ENCODE results near the gene TMEM138.

TMEM138 gene

GRCh38 chr11:61411589-61411988 is 49.4 kb downstream of the TMEM138 start:
- DNase-seq (ENCODE audit: low spot score), result no peak
- no peak for TF ChIP-seq CTCF (IDR thresholded peaks at IDR 0.05)
- no peak overlapping the region for H3K27ac ChIP-seq
- H3K4me3 ChIP-seq, result no peak overlapping the region

- TF ChIP-seq CTCF (IDR thresholded peaks at IDR 0.05), result no peak
- no peak overlapping the region for H3K27ac ChIP-seq
- DNase-seq (ENCODE audit: low spot score), result no peak
- no peak overlapping the region for H3K4me3 ChIP-seq
Observed at GRCh38 chr11:61413496-61413895, 51.3 kb downstream of the TMEM138 start.

GRCh38 chr11:61414547-61414946 is 52.4 kb downstream of the TMEM138 start:
- no peak overlapping the region for H3K27ac ChIP-seq
- TF ChIP-seq CTCF (IDR thresholded peaks at IDR 0.05), result no peak
- DNase-seq (ENCODE audit: low spot score), result no peak

GRCh38 chr11:61415381-61415780 is 53.2 kb downstream of the TMEM138 start:
- no peak for TF ChIP-seq CTCF (IDR thresholded peaks at IDR 0.05)

More at GRCh38 chr11:61414547-61414946, 52.4 kb downstream of the TMEM138 start:
- H3K4me3 ChIP-seq, result no peak overlapping the region

GRCh38 chr11:61416941-61417340 is 54.8 kb downstream of the TMEM138 start:
- TF ChIP-seq CTCF (IDR thresholded peaks at IDR 0.05), result no peak
- H3K4me3 ChIP-seq, result no peak overlapping the region
- H3K27ac ChIP-seq, result peak overlapping the region in 1 of 2 donors; percentile 30
- no peak for DNase-seq (ENCODE audit: low spot score)

More at GRCh38 chr11:61415381-61415780, 53.2 kb downstream of the TMEM138 start:
- Histone ChIP-seq H3K4me3 (no peak overlapping the region), H3K27ac (no peak overlapping the region)
- DNase-seq (ENCODE audit: low spot score), result no peak

- TF ChIP-seq CTCF (IDR thresholded peaks at IDR 0.05), result no peak
- no peak overlapping the region for H3K4me3 ChIP-seq
- no peak for DNase-seq (ENCODE audit: low spot score)
- H3K27ac ChIP-seq, result peak overlapping the region in 1 of 2 donors; percentile 30
Observed at GRCh38 chr11:61417670-61418069, 55.5 kb downstream of the TMEM138 start.

- TF ChIP-seq CTCF (IDR thresholded peaks at IDR 0.05), result no peak
- Histone ChIP-seq H3K27ac (peak overlapping the region in 1 of 2 donors; percentile 30), H3K4me3 (no peak overlapping the region)
- DNase-seq (ENCODE audit: low spot score), result no peak
Observed at GRCh38 chr11:61418136-61418535, 56.0 kb downstream of the TMEM138 start.

Measured in coronary artery (tissue), 2 donors.